ENCODE measurements around the gene COL23A1.
"Not testable (repeated sequence)": the region's sequence is repeated elsewhere in the genome, so short reads cannot be mapped to it uniquely, and the experiment has no call there.

Gene COL23A1

GRCh38 chr5:178199581-178200434 lies 390.4 kb downstream of the COL23A1 start:
- no peak for DNase-seq

- DNase-seq, result no peak
Observed at GRCh38 chr5:178198706-178199105, 391.5 kb downstream of the COL23A1 start.

- not testable (repeated sequence) for DNase-seq
Observed at GRCh38 chr5:178198151-178198550, 392.0 kb downstream of the COL23A1 start.

- no peak for DNase-seq
Observed at GRCh38 chr5:178196986-178197385, 393.2 kb downstream of the COL23A1 start.

- DNase-seq, result no peak
Observed at GRCh38 chr5:178196281-178196812, 393.8 kb downstream of the COL23A1 start.

DNA sequence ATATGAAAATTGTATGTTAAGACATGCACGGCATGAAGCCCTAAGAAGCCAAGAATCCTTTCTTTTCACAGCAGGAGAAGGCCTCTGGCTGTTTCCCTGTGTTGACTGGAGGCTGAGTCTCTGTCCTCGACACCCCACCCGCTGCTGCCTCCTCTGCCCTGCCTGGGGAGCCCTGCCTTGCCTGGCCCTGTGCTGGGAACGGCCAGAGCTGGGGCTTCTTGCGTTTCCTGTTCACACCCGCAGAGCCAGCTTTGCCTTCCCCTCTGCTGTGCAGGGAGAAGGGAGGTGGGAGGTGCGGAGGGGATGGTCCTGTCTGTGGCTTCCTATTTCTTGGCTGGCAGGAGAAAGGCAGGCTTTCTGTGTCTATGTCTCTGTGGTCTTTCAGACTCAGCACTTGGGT lies 396.2 kb downstream of the COL23A1 start:
- DNase-seq, result no peak

DNA sequence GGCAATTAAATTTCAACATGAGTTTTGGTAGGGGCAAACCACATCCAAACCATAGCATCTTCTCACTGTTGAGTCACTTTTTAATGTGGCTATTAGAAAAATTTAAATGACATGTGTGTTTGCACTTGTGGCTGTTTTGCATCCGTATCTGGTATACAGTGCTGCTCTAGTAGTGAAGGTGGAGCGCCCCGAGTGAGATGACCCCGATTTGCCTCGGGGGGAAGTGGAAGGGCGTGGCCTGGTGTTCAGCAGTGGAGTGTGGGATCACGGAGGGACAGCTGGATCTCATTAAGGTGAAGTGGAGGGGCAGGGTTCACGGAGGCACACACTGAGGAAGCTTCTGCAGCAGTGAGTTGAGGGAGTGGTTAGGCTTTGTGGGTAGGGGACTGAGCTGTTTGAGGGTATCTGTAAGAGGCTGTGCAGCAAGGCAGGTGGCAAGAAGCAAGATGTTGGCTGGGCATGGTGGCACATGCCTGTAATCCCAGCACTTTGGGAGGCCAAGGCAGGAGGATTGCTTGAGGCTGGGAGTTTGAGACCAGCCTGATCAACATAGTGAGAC lies 396.9 kb downstream of the COL23A1 start:
- no peak for DNase-seq

DNA sequence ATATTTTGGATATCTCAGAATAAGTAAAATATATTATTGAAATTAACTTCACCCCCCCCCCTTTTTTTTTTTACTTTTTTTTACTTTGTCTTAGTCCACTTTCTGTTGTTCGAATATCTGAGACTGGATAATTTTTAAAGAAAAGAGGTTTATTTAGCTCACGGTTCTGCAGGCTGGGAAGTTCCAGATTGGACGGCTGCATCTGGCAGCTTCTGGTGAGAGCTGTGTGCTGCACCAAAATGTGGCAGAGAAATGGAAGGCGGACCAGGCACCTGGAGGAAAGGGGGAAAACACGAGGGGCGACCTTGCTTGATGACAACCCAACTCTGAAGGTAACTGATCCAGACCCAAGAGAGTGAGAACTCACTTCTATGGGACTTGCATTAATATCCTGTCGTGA lies 397.4 kb downstream of the COL23A1 start:
- no peak for DNase-seq

- DNase-seq, result no peak
Observed at GRCh38 chr5:178192244-178192643, 397.9 kb downstream of the COL23A1 start.

DNA sequence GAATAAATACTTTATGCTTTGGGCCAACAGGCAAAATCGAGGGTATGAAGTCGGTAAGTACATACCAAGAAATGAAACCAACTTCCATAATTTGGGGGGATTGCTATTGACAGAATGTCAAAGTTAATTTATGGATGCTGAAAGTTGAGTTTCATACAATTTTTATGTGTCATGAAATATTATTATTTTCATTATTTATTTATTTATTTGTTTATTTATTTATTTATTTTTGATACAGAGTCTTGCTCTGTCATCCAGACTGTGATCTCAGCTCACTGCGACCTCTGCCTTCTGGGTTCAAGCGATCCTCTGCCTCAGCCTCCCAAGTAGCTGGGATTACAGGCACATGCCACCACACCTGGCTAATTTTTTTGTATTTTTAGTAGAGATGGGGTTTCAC lies 398.5 kb downstream of the COL23A1 start:
- no peak for DNase-seq

GRCh38 chr5:178189433-178189832 lies 400.8 kb downstream of the COL23A1 start:
- DNase-seq, result no peak

Data from hematopoietic multipotent progenitor cell treated with erythropoietin and hydrocortisone succinate and interleukin-3 and kit ligand, for 8 days (in vitro differentiated cells).